ENCODE measurements around the gene FCAMR. TPM values are rescaled to one million over a fixed set of nuclear protein-coding genes. Genes with fewer than 3 reads are reported as not detected.

The FCAMR gene
- total RNA-seq, 1 donor from 2014 or later = not detected

GRCh38 chr1:207006914-207007313 is 36.7 kb upstream of the FCAMR start:
- peaks cover 30% of the 10 kb centered on the region for H3K27me3 Mint-ChIP-seq (ENCODE audit: low read depth)
- peaks cover 2% of the 10 kb centered on the region for H3K4me1 Mint-ChIP-seq (ENCODE audit: low read depth)
- H3K4me3 Mint-ChIP-seq (ENCODE audit: low read depth) = no peak overlapping the region
- intact Hi-C loops (cut with micrococcal nuclease) = loop anchor here (10.0 kb wide), 1 partner anchor 68 kb away; no protein-coding TSS in a partner anchor
- no peaks in the 10 kb centered on the region for H3K9me3 Mint-ChIP-seq
- no peak for DNase-seq (ENCODE audit: low spot score)
- no peak overlapping the region for H3K27ac Mint-ChIP-seq
- no peaks in the 10 kb centered on the region for H3K36me3 Mint-ChIP-seq (ENCODE audit: low read depth)

GRCh38 chr1:207006083-207006482 is 35.8 kb upstream of the FCAMR start:
- no peak overlapping the region for H3K4me3 Mint-ChIP-seq (ENCODE audit: low read depth)
- H3K9me3 Mint-ChIP-seq = no peaks in the 10 kb centered on the region
- intact Hi-C loops (cut with micrococcal nuclease) = loop anchor here (10.0 kb wide), 1 partner anchor 69 kb away; no protein-coding TSS in a partner anchor
- H3K36me3 Mint-ChIP-seq (ENCODE audit: low read depth) = no peaks in the 10 kb centered on the region
- H3K4me1 Mint-ChIP-seq (ENCODE audit: low read depth) = peaks cover 2% of the 10 kb centered on the region
- H3K27me3 Mint-ChIP-seq (ENCODE audit: low read depth) = peaks cover 27% of the 10 kb centered on the region
- H3K27ac Mint-ChIP-seq = no peak overlapping the region
- DNase-seq (ENCODE audit: low spot score) = no peak

GRCh38 chr1:207004931-207005830 is 34.9 kb upstream of the FCAMR start:
- intact Hi-C loops (cut with micrococcal nuclease) = loop anchor here (10.0 kb wide), 1 partner anchor 70 kb away; no protein-coding TSS in a partner anchor
- DNase-seq (ENCODE audit: low spot score) = no peak
- Mint-ChIP-seq H3K27me3 (ENCODE audit: low read depth) (peaks cover 24% of the 10 kb centered on the region), H3K9me3 (no peaks in the 10 kb centered on the region), H3K4me3 (ENCODE audit: low read depth) (no peak overlapping the region), H3K36me3 (ENCODE audit: low read depth) (no peaks in the 10 kb centered on the region), H3K27ac (no peak overlapping the region), H3K4me1 (ENCODE audit: low read depth) (peaks cover 2% of the 10 kb centered on the region)

GRCh38 chr1:207003210-207003609 is 33.0 kb upstream of the FCAMR start:
- H3K4me1 Mint-ChIP-seq (ENCODE audit: low read depth) = peaks cover 2% of the 10 kb centered on the region
- no peak overlapping the region for H3K27ac Mint-ChIP-seq
- no peak overlapping the region for H3K4me3 Mint-ChIP-seq (ENCODE audit: low read depth)
- intact Hi-C loops (cut with micrococcal nuclease) = loop anchor here (10.0 kb wide), 1 partner anchor 72 kb away; no protein-coding TSS in a partner anchor
- H3K9me3 Mint-ChIP-seq = no peaks in the 10 kb centered on the region
- DNase-seq (ENCODE audit: low spot score) = no peak
- no peaks in the 10 kb centered on the region for H3K36me3 Mint-ChIP-seq (ENCODE audit: low read depth)
- peaks cover 25% of the 10 kb centered on the region for H3K27me3 Mint-ChIP-seq (ENCODE audit: low read depth)

GRCh38 chr1:207002724-207003146 is 32.5 kb upstream of the FCAMR start:
- H3K27ac Mint-ChIP-seq = no peak overlapping the region
- no peaks in the 10 kb centered on the region for H3K9me3 Mint-ChIP-seq
- intact Hi-C loops (cut with micrococcal nuclease) = loop anchor here (10.0 kb wide), 1 partner anchor 72 kb away; no protein-coding TSS in a partner anchor
- H3K27me3 Mint-ChIP-seq (ENCODE audit: low read depth) = peaks cover 25% of the 10 kb centered on the region
- peaks cover 2% of the 10 kb centered on the region for H3K4me1 Mint-ChIP-seq (ENCODE audit: low read depth)
- no peak overlapping the region for H3K4me3 Mint-ChIP-seq (ENCODE audit: low read depth)
- no peak for DNase-seq (ENCODE audit: low spot score)
- no peaks in the 10 kb centered on the region for H3K36me3 Mint-ChIP-seq (ENCODE audit: low read depth)

- intact Hi-C loops (cut with micrococcal nuclease) = loop anchor here (10.0 kb wide), 1 partner anchor 73 kb away; no protein-coding TSS in a partner anchor
- peaks cover 2% of the 10 kb centered on the region for H3K4me1 Mint-ChIP-seq (ENCODE audit: low read depth)
- H3K27me3 Mint-ChIP-seq (ENCODE audit: low read depth) = peaks cover 27% of the 10 kb centered on the region
- no peak overlapping the region for H3K4me3 Mint-ChIP-seq (ENCODE audit: low read depth)
- no peak overlapping the region for H3K27ac Mint-ChIP-seq
- H3K36me3 Mint-ChIP-seq (ENCODE audit: low read depth) = no peaks in the 10 kb centered on the region
- no peaks in the 10 kb centered on the region for H3K9me3 Mint-ChIP-seq
- DNase-seq (ENCODE audit: low spot score) = no peak
Observed at GRCh38 chr1:207001492-207002245, 31.4 kb upstream of the FCAMR start.

- Mint-ChIP-seq H3K27ac (no peak overlapping the region), H3K27me3 (ENCODE audit: low read depth) (peaks cover 28% of the 10 kb centered on the region), H3K4me3 (ENCODE audit: low read depth) (no peak overlapping the region), H3K4me1 (ENCODE audit: low read depth) (peaks cover 2% of the 10 kb centered on the region), H3K36me3 (ENCODE audit: low read depth) (no peaks in the 10 kb centered on the region), H3K9me3 (no peaks in the 10 kb centered on the region)
- DNase-seq (ENCODE audit: low spot score) = no peak
- intact Hi-C loops (cut with micrococcal nuclease) = loop anchor here (10.0 kb wide), 1 partner anchor 74 kb away; no protein-coding TSS in a partner anchor
Observed at GRCh38 chr1:207000651-207001291, 30.5 kb upstream of the FCAMR start.

GRCh38 chr1:206998816-206999215 is 28.6 kb upstream of the FCAMR start:
- Mint-ChIP-seq H3K27me3 (ENCODE audit: low read depth) (peaks cover 39% of the 10 kb centered on the region), H3K36me3 (ENCODE audit: low read depth) (no peaks in the 10 kb centered on the region), H3K9me3 (no peaks in the 10 kb centered on the region), H3K27ac (no peak overlapping the region), H3K4me3 (ENCODE audit: low read depth) (no peak overlapping the region), H3K4me1 (ENCODE audit: low read depth) (no peaks in the 10 kb centered on the region)
- DNase-seq (ENCODE audit: low spot score) = no peak
- intact Hi-C loops (cut with micrococcal nuclease) = no loop called here

- Mint-ChIP-seq H3K27me3 (ENCODE audit: low read depth) (peaks cover 64% of the 10 kb centered on the region), H3K36me3 (ENCODE audit: low read depth) (no peaks in the 10 kb centered on the region), H3K4me3 (ENCODE audit: low read depth) (no peak overlapping the region), H3K9me3 (no peaks in the 10 kb centered on the region), H3K27ac (no peak overlapping the region), H3K4me1 (ENCODE audit: low read depth) (no peaks in the 10 kb centered on the region)
- intact Hi-C loops (cut with micrococcal nuclease) = no loop called here
- DNase-seq (ENCODE audit: low spot score) = no peak
Observed at GRCh38 chr1:206992790-206993189, 22.5 kb upstream of the FCAMR start.

- Mint-ChIP-seq H3K27me3 (ENCODE audit: low read depth) (peaks cover 53% of the 10 kb centered on the region), H3K36me3 (ENCODE audit: low read depth) (no peaks in the 10 kb centered on the region), H3K27ac (no peak overlapping the region), H3K4me3 (ENCODE audit: low read depth) (no peak overlapping the region), H3K9me3 (no peaks in the 10 kb centered on the region), H3K4me1 (ENCODE audit: low read depth) (no peaks in the 10 kb centered on the region)
- intact Hi-C loops (cut with micrococcal nuclease) = no loop called here
- no peak for DNase-seq (ENCODE audit: low spot score)
Observed at GRCh38 chr1:206987873-206988272, 17.6 kb upstream of the FCAMR start.

- intact Hi-C loops (cut with micrococcal nuclease) = no loop called here
- Mint-ChIP-seq H3K4me1 (ENCODE audit: low read depth) (no peaks in the 10 kb centered on the region), H3K27me3 (ENCODE audit: low read depth) (peaks cover 51% of the 10 kb centered on the region), H3K9me3 (no peaks in the 10 kb centered on the region), H3K36me3 (ENCODE audit: low read depth) (no peaks in the 10 kb centered on the region), H3K4me3 (ENCODE audit: low read depth) (no peak overlapping the region), H3K27ac (no peak overlapping the region)
- no peak for DNase-seq (ENCODE audit: low spot score)
Observed at GRCh38 chr1:206986885-206987284, 16.6 kb upstream of the FCAMR start.

GRCh38 chr1:206986402-206986801 is 16.1 kb upstream of the FCAMR start:
- no peak for DNase-seq (ENCODE audit: low spot score)
- Mint-ChIP-seq H3K27ac (no peak overlapping the region), H3K36me3 (ENCODE audit: low read depth) (no peaks in the 10 kb centered on the region), H3K27me3 (ENCODE audit: low read depth) (peaks cover 48% of the 10 kb centered on the region), H3K9me3 (no peaks in the 10 kb centered on the region), H3K4me1 (ENCODE audit: low read depth) (no peaks in the 10 kb centered on the region), H3K4me3 (ENCODE audit: low read depth) (no peak overlapping the region)
- intact Hi-C loops (cut with micrococcal nuclease) = no loop called here
